ENCODE measurements around the gene EMILIN2.
"Not testable (repeated sequence)": the region's sequence is repeated elsewhere in the genome, so short reads cannot be mapped to it uniquely, and the experiment has no call there.

EMILIN2 gene

DNA sequence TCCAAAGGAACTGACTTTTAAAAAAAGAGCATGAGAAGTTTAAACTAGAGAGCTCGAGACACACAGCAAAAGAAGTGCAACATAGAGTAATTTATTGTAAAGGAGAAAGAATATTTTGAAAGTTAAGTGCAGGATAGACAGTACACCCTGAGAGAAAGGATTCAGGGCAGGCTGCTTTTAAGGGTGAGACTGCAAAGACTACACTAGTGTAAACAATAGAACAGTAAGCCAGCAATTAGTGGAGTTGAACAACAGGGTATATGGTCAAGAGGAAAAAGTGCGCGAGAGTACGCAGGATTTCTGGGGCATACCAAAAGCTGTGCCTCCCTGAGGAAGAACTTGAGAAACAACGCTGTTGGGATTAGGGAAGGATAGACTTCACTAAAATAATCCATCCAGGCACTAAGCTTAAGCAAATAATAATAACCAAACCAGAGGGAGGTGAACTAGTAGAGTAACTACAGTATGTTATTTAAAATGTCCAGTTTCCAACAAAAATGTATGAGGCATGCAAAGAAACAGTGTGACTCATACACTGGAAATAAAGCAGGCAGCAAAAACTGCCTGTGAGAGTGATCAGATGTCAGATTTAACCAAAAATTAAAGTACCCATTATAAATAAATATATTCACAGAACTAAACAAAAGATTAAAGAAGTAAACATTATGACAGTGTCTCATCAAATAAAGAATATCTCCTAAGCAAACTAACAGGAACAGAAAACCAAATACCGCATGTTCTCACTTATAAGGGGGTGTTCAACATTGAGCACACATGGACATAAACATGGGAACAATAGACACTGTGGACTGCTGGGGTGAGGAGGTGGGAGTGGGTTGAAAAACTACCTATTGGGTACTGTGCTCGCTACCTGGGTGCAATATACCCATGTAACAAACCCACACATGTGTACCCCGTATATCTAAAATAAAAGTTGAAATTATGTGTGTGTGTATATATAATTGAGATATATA, 40.5 kb upstream of the EMILIN2 start:
- H3F3A ChIP-seq (ENCODE audit: low read depth): no peaks in the 10 kb centered on the region
- H3K4me3 ChIP-seq (ENCODE audit: low read length, poor library complexity, severe bottlenecking): no peak overlapping the region
- TF ChIP-seq, protein P1, sequence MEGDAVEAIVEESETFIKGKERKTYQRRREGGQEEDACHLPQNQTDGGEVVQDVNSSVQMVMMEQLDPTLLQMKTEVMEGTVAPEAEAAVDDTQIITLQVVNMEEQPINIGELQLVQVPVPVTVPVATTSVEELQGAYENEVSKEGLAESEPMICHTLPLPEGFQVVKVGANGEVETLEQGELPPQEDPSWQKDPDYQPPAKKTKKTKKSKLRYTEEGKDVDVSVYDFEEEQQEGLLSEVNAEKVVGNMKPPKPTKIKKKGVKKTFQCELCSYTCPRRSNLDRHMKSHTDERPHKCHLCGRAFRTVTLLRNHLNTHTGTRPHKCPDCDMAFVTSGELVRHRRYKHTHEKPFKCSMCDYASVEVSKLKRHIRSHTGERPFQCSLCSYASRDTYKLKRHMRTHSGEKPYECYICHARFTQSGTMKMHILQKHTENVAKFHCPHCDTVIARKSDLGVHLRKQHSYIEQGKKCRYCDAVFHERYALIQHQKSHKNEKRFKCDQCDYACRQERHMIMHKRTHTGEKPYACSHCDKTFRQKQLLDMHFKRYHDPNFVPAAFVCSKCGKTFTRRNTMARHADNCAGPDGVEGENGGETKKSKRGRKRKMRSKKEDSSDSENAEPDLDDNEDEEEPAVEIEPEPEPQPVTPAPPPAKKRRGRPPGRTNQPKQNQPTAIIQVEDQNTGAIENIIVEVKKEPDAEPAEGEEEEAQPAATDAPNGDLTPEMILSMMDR (conservative IDR thresholded peaks at IDR 0.05; ENCODE audit: low read length): no peak
- no peak for TF ChIP-seq EZH2phosphoT487 (IDR thresholded peaks at IDR 0.05; ENCODE audit: borderline replicate concordance)
- H3K9ac ChIP-seq (ENCODE audit: low read depth, low read length, poor library complexity, severe bottlenecking): no peak overlapping the region
- no peaks in the 10 kb centered on the region for H3K4me1 ChIP-seq (ENCODE audit: insufficient read depth, low read length, poor library complexity, severe bottlenecking)
- no peaks in the 10 kb centered on the region for H4K20me1 ChIP-seq (ENCODE audit: insufficient read depth, low read length, poor library complexity, severe bottlenecking)
- H3K27me3 ChIP-seq (ENCODE audit: insufficient read depth, low read length, poor library complexity, severe bottlenecking): no peaks in the 10 kb centered on the region
- no peaks in the 10 kb centered on the region for H3K9me2 ChIP-seq (replicated peaks; ENCODE audit: low read depth, low read length)
- H3K79me2 ChIP-seq (ENCODE audit: insufficient read depth, low read length): no peaks in the 10 kb centered on the region
- H2AFZ ChIP-seq (ENCODE audit: low read length): no peak overlapping the region
- no peak overlapping the region for H3K4me2 ChIP-seq (ENCODE audit: low read depth, low read length, poor library complexity, severe bottlenecking)
- peaks cover 34% of the 10 kb centered on the region for H3K36me3 ChIP-seq (ENCODE audit: insufficient read depth, low read length)
- H3K9me3 ChIP-seq (ENCODE audit: insufficient read depth, low read depth, low read length): no peaks in the 10 kb centered on the region

DNA sequence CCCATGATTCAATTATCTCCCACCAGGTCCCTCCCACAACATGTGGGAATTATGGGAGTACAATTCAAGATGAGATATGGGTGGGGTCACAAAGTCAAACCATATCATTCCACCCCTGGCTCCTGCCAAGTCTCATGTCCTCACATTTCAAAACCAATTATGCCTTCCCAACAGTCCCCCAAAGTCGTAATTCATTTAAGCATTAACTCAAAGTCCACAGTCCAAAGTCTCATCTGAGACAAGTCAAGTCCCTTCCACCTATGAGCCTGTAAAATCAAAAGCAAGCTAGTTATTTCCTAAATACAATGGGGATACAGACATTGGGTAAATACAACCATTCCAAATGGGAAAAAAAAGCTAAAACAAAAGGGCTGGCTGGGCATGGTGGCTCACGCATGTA, 38.2 kb upstream of the EMILIN2 start:
- not testable (repeated sequence) for H3K9me3 ChIP-seq (ENCODE audit: insufficient read depth, low read depth, low read length); H3K9me2 ChIP-seq (replicated peaks; ENCODE audit: low read depth, low read length); H3K4me1 ChIP-seq (ENCODE audit: insufficient read depth, low read length, poor library complexity, severe bottlenecking); H2AFZ ChIP-seq (ENCODE audit: low read length); H4K20me1 ChIP-seq (ENCODE audit: insufficient read depth, low read length, poor library complexity, severe bottlenecking); H3K9ac ChIP-seq (ENCODE audit: low read depth, low read length, poor library complexity, severe bottlenecking); H3F3A ChIP-seq (ENCODE audit: low read depth); H3K4me3 ChIP-seq (ENCODE audit: low read length, poor library complexity, severe bottlenecking); H3K79me2 ChIP-seq (ENCODE audit: insufficient read depth, low read length); H3K27me3 ChIP-seq (ENCODE audit: insufficient read depth, low read length, poor library complexity, severe bottlenecking); H3K4me2 ChIP-seq (ENCODE audit: low read depth, low read length, poor library complexity, severe bottlenecking)
- H3K36me3 ChIP-seq (ENCODE audit: insufficient read depth, low read length): peaks cover 18% of the 10 kb centered on the region; the same call in 1 of the 2 replicates

DNA sequence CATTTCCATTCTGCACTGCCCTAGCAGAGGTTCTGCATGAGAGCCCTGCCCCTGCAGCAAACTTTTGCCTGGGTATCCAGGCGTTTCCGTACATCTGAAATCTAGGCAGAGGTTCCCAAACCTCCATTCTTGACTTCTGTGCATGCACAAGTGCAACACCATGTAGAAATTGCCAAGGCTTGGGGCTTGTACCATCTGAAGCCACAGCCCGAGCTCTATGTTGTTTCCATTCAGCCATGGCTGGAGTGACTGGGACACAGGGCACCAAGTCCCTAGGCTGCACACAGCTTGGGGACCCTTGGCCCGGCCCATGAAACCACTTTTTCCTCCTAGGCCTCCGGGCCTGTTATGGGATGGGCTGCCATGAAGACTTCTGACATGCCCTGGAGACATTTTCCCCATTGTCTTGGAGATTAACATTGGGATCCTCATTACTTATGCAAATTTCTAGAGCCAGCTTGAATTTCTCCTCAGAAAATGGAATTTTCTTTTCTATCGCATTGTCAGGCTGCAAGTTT, 37.1 kb upstream of the EMILIN2 start:
- H3K4me2 ChIP-seq (ENCODE audit: low read depth, low read length, poor library complexity, severe bottlenecking); H3K9me2 ChIP-seq (replicated peaks; ENCODE audit: low read depth, low read length); H3K9me3 ChIP-seq (ENCODE audit: insufficient read depth, low read depth, low read length); H4K20me1 ChIP-seq (ENCODE audit: insufficient read depth, low read length, poor library complexity, severe bottlenecking); H3K27me3 ChIP-seq (ENCODE audit: insufficient read depth, low read length, poor library complexity, severe bottlenecking); H3K4me1 ChIP-seq (ENCODE audit: insufficient read depth, low read length, poor library complexity, severe bottlenecking); H3F3A ChIP-seq (ENCODE audit: low read depth); H2AFZ ChIP-seq (ENCODE audit: low read length); H3K9ac ChIP-seq (ENCODE audit: low read depth, low read length, poor library complexity, severe bottlenecking); H3K4me3 ChIP-seq (ENCODE audit: low read length, poor library complexity, severe bottlenecking); H3K79me2 ChIP-seq (ENCODE audit: insufficient read depth, low read length): not testable (repeated sequence)
- peaks cover 10% of the 10 kb centered on the region; the same call in 1 of the 2 replicates for H3K36me3 ChIP-seq (ENCODE audit: insufficient read depth, low read length)

DNA sequence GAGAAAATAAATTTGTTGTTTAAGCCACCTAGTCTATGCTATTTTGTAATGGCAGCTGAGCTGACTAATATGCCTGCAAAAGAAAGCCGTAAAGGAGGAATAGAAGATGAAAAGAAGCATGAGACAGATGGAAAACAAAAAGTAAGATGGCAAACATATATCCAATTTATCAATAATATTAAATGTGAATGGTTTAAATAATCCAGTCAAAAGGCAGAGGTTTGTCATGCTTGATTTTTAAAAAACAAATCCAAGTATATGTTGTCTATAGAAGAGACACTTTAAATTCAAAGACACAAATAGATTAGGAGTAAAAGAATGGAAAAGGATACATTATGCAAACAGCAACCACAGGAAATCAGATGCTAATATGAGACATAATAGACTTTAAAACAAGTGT, 35.4 kb upstream of the EMILIN2 start:
- H3K79me2 ChIP-seq (ENCODE audit: insufficient read depth, low read length): no peaks in the 10 kb centered on the region
- H3K9ac ChIP-seq (ENCODE audit: low read depth, low read length, poor library complexity, severe bottlenecking): no peak overlapping the region
- H3K9me3 ChIP-seq (ENCODE audit: insufficient read depth, low read depth, low read length): peaks cover 3% of the 10 kb centered on the region
- H3K4me1 ChIP-seq (ENCODE audit: insufficient read depth, low read length, poor library complexity, severe bottlenecking): no peaks in the 10 kb centered on the region
- H3K36me3 ChIP-seq (ENCODE audit: insufficient read depth, low read length): no peaks in the 10 kb centered on the region
- no peaks in the 10 kb centered on the region for H4K20me1 ChIP-seq (ENCODE audit: insufficient read depth, low read length, poor library complexity, severe bottlenecking)
- H3F3A ChIP-seq (ENCODE audit: low read depth): no peaks in the 10 kb centered on the region
- H3K9me2 ChIP-seq (replicated peaks; ENCODE audit: low read depth, low read length): no peaks in the 10 kb centered on the region
- no peak overlapping the region for H2AFZ ChIP-seq (ENCODE audit: low read length)
- TF ChIP-seq, protein P1 (conservative IDR thresholded peaks at IDR 0.05; ENCODE audit: low read length): no peak
- no peak for TF ChIP-seq EZH2phosphoT487 (IDR thresholded peaks at IDR 0.05; ENCODE audit: borderline replicate concordance)
- no peak overlapping the region for H3K4me2 ChIP-seq (ENCODE audit: low read depth, low read length, poor library complexity, severe bottlenecking)
- no peaks in the 10 kb centered on the region for H3K27me3 ChIP-seq (ENCODE audit: insufficient read depth, low read length, poor library complexity, severe bottlenecking)
- H3K4me3 ChIP-seq (ENCODE audit: low read length, poor library complexity, severe bottlenecking): no peak overlapping the region

All from Loucy (cell line).